Transverse colon (tissue), 4 donors: Measurements from ENCODE around the gene WDFY2. TPM values are rescaled to one million over a fixed set of nuclear protein-coding genes. Genes with fewer than 3 reads are reported as not detected.

ENCODE experiments used
- DNase-seq: peaks from one replicate; pipeline ENCODE4 v3.0.0-alpha.2; 2019
- H3K27ac ChIP-seq, 4 donors: fragments of 200-600 bp; sonication (generic); 2 replicates each; pipeline ENCODE4 v1.5.1; 2016 to 2018; ENCODE audit warnings: inconsistent platforms in 4 of 4
- H3K27me3 ChIP-seq: fragments of 200-600 bp; sonication (generic); 2 replicates; pipeline ENCODE4 v1.5.1; 2017; ENCODE audit warnings: inconsistent platforms
- H3K36me3 ChIP-seq, 4 donors: fragments of 200-600 bp; sonication (generic); 2 replicates each; pipeline ENCODE4 v1.5.1; 2017 to 2019; ENCODE audit warnings: inconsistent platforms in 4 of 4
- H3K4me1 ChIP-seq, 4 donors: fragments of 200-600 bp; sonication (generic); 2 replicates each; pipeline ENCODE4 v1.5.1; 2017 to 2020; ENCODE audit warnings: inconsistent platforms in 4 of 4
- H3K4me3 ChIP-seq, 4 donors: fragments of 200-600 bp; sonication (generic); 1 replicate in 1 of 4; 2 replicates in 3 of 4; pipeline versions ENCODE4 v1.5.1 to v1.6.1; 2017 to 2019; ENCODE audit warnings: inconsistent platforms in 4 of 4
- H3K9me3 ChIP-seq, 2 donors: fragments of 200-600 bp; sonication (generic); 2 replicates each; pipeline ENCODE4 v1.5.1; 2017 to 2019; ENCODE audit warnings: inconsistent platforms in 2 of 2
- EP300 ChIP-seq: sonication (generic); formaldehyde crosslinking; IDR thresholded peaks from one replicate; pipeline ENCODE4 v1.6.1; 2017; ENCODE audit warnings: antibody characterized with exemption, low read depth
- POLR2A ChIP-seq: fragments of 450-650 bp; IDR thresholded peaks from one replicate; pipeline ENCODE4 v1.6.1; 2016; ENCODE audit warnings: antibody characterized with exemption, mild to moderate bottlenecking, moderate library complexity
- POLR2AphosphoS5 ChIP-seq, 3 donors: sonication (generic); formaldehyde crosslinking; IDR thresholded peaks; one replicate each; pipeline ENCODE4 v1.6.1; 2016; ENCODE audit warnings: antibody characterized with exemption in 3 of 3
- WGBS, 2 donors: methylation state at CpG; one replicate each; pipeline ENCODE4 v1.1.5; 2018; ENCODE audit warnings: low coverage in 1 of 2; 5-methylcytosine and 5-hydroxymethylcytosine counted together
- in situ Hi-C, 4 donors: fragments of 200-750 bp; cut with MboI; loops; one replicate each; pipeline versions ENCODE4 v1.15.0 to v1.15.1; 2017; ENCODE audit warnings: low sequenced_read_pairs in 3 of 4, low pct_ligation_motif_present in 1 of 4, low pct_unique_long_range_greater_than_20kb in 1 of 4
- intact Hi-C: fragments of 100-400 bp; cut with DNase I; formaldehyde crosslinking; loops from one replicate; pipeline ENCODE4 v1.15.1; 2023; ENCODE audit warnings: low total_unique reads
- total RNA-seq, 4 donors: library from RNA; depleted of rRNA; stranded (reverse); fragments of >200 nt; gene quantifications; one replicate each; pipeline ENCODE4 v1.1.0, GENCODE V29; 2016
- TF ChIP-seq, protein P1 (sequence below), 5 experiments: fragments of 200-600 bp in 3 of 5; fragments of 450-650 bp in 2 of 5; sonication (generic) in 3 of 5; IDR thresholded peaks; 1 replicate in 2 of 5; 2 replicates in 3 of 5; pipeline ENCODE4 v1.5.1; 2016 to 2017; ENCODE audit warnings: antibody characterized with exemption in 5 of 5, inconsistent platforms in 3 of 5, mild to moderate bottlenecking in 2 of 5, moderate library complexity in 1 of 5

The WDFY2 gene
- total RNA-seq, 4 donors from 2014 or later: 2.4 to 12.3 (median 6.7) TPM

DNA sequence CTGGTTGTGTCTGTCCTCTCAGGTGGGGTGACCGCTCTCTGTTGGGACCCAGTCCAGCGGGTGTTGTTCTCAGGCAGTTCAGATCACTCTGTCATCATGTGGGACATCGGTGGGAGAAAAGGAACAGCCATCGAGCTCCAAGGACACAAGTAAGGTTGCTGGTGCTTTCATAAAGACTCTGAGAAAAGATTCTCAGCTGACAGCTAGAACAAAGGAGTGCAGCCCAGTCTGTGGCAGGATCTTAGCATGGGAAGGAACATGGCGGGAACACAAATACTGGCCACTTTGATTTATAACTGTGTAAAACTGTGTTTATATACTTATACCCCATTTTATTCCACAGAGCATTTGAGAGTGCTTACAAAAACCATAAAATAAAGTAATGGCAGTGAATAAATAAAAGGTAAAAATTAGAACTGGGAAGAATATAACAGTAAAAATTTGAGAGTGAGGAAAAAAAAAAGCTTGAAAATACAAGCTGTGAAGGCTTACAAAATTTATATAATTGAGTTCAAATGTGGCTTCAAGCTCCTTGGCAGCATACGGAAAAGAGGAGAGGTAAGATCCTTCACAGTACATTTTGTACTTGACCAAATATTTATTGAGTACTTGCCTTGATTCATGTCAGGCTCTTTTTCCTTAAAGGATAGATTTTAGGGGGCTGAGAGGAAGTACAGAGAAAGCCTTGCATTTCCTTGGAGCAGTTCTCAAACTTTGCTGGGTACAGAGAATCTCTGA is 154.9 kb downstream of the WDFY2 start:
- in situ Hi-C loops: no loop called here
- WGBS, 2 donors: 73 to 77% methylated on average over 4 to 6 of the region's 6 CpGs
- TF ChIP-seq POLR2A (no peak), POLR2AphosphoS5 (IDR thresholded peaks at IDR 0.05) (no peak)
- Histone ChIP-seq H3K27me3 (no peaks in the 10 kb centered on the region), H3K36me3 (no peaks in the 10 kb centered on the region), H3K4me1 (peaks cover 0 to 11% (median 3%) of the 10 kb centered on the region in 4 donors), H3K27ac (peak overlapping the region; percentile 54 to 71 (median 64)), H3K9me3 (no peaks in the 10 kb centered on the region), H3K4me3 (no peak overlapping the region)
- no peak for DNase-seq
- intact Hi-C loops: loop anchor here (10.0 kb wide), 1 partner anchor 154 kb away; the partner anchor contains the start of gene WDFY2

DNA sequence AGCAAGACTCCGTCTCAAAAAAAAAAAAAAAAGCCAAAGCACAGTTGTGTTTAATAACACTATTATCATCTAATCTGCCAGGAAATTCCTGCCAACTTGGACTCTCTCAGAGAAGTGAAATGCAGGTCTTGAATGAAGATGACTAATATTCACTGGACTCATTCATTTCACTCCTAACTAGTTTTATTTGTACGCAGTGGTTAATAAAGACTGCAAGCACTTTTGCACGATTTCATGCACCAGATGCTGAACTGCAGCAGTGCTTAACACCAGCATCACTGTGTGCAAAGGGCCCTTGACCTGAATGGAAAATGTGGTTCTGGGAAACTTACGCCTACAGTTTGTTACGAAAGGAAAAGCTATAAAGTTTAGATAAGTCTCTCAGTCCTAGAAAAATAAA is 156.4 kb downstream of the WDFY2 start:
- Histone ChIP-seq H3K9me3 (no peaks in the 10 kb centered on the region), H3K27me3 (no peaks in the 10 kb centered on the region), H3K4me1 (peaks cover 0 to 11% (median 3%) of the 10 kb centered on the region in 4 donors), H3K27ac (peak overlapping the region; percentile 54 to 71 (median 64)), H3K4me3 (no peak overlapping the region), H3K36me3 (no peaks in the 10 kb centered on the region)
- in situ Hi-C loops (no loop called here), intact Hi-C loops (no loop called here)
- DNase-seq: no peak
- 64 to 70% methylated on average over 5 of the region's 5 CpGs for WGBS, 2 donors
- TF ChIP-seq POLR2A (no peak), EP300 (no peak), POLR2AphosphoS5 (IDR thresholded peaks at IDR 0.05) (no peak)
- TF ChIP-seq, protein P1, sequence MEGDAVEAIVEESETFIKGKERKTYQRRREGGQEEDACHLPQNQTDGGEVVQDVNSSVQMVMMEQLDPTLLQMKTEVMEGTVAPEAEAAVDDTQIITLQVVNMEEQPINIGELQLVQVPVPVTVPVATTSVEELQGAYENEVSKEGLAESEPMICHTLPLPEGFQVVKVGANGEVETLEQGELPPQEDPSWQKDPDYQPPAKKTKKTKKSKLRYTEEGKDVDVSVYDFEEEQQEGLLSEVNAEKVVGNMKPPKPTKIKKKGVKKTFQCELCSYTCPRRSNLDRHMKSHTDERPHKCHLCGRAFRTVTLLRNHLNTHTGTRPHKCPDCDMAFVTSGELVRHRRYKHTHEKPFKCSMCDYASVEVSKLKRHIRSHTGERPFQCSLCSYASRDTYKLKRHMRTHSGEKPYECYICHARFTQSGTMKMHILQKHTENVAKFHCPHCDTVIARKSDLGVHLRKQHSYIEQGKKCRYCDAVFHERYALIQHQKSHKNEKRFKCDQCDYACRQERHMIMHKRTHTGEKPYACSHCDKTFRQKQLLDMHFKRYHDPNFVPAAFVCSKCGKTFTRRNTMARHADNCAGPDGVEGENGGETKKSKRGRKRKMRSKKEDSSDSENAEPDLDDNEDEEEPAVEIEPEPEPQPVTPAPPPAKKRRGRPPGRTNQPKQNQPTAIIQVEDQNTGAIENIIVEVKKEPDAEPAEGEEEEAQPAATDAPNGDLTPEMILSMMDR (IDR thresholded peaks at IDR 0.05): no peak

DNA sequence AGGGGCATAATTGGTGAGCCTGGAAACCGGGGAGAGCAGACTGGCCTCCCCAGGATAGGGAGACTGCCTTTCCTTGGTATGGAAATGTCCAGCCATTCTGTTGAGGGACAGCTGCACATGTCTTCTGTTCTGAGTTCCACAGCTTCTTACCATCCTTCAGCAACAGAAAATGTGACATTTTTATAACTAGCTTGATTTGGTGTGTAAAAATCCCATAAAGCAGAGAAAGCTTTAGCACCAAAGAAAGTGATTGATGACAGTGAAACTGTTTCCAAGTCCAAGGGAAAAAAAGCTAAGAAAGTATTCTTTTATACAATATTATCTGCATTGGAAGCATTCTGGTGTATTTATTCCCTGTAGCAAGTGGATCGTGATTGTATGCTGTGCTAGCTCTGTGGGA is 157.8 kb downstream of the WDFY2 start:
- intact Hi-C loops (no loop called here), in situ Hi-C loops (no loop called here)
- H3K4me1 ChIP-seq: peaks cover 0 to 11% (median 3%) of the 10 kb centered on the region in 4 donors
- no peaks in the 10 kb centered on the region for H3K36me3 ChIP-seq
- WGBS, 2 donors: 86 to 96% methylated on average over 1 to 2 of the region's 2 CpGs
- TF ChIP-seq POLR2A (no peak), EP300 (no peak), POLR2AphosphoS5 (IDR thresholded peaks at IDR 0.05) (no peak)
- TF ChIP-seq, protein P1 (IDR thresholded peaks at IDR 0.05): no peak
- H3K9me3 ChIP-seq: no peaks in the 10 kb centered on the region
- no peaks in the 10 kb centered on the region for H3K27me3 ChIP-seq
- peak overlapping the region in 1 of 4 donors; percentile 71 for H3K27ac ChIP-seq
- DNase-seq: no peak
- no peak overlapping the region for H3K4me3 ChIP-seq

DNA sequence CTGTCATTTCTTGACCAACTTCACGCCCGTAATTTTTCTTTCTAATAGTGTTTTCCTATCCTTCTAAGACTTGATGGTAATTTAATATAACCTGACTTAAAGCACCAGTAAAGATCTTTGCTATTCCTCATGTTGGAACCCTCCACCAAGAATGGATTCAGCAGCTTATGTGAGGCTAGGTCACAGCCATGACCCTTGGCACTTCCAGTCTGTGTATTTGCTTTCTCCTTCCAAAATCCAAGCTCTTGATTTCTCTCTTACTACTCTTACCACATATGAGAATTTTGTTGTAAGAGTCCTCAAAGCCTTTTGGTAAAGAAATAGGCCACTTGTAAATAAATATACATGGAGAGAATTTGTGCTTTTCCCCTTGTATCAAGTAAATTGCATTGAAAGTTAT is 158.3 kb downstream of the WDFY2 start:
- H3K4me1 ChIP-seq: peaks cover 0 to 11% (median 3%) of the 10 kb centered on the region in 4 donors
- peaks cover 0 to 1% of the 10 kb centered on the region in 2 donors for H3K9me3 ChIP-seq
- H3K27me3 ChIP-seq: no peaks in the 10 kb centered on the region
- no peak overlapping the region for H3K4me3 ChIP-seq
- H3K27ac ChIP-seq: no peak overlapping the region
- intact Hi-C loops: no loop called here
- in situ Hi-C loops: no loop called here
- H3K36me3 ChIP-seq: no peaks in the 10 kb centered on the region
- no peak for DNase-seq
- no peak for TF ChIP-seq EP300
- TF ChIP-seq POLR2AphosphoS5 (IDR thresholded peaks at IDR 0.05): no peak
- TF ChIP-seq, protein P1 (IDR thresholded peaks at IDR 0.05): no peak
- no peak for TF ChIP-seq POLR2A
- WGBS, 2 donors: 89 to 95% methylated on average over 2 of the region's 2 CpGs
